GM21423 (cell line): Measurements from ENCODE around the gene TNP2.
"Not testable (repeated sequence)": the region's sequence is repeated elsewhere in the genome, so short reads cannot be mapped to it uniquely, and the experiment has no call there.

ENCODE experiments used
- ATAC-seq: cut with Tn5 transposase; IDR thresholded peaks from one replicate; pipeline ENCODE4 v1.9.1; 2021; ENCODE audit warnings: mild to moderate bottlenecking, moderate library complexity; ENCODE audit not compliant: unreplicated experiment

Gene TNP2

DNA sequence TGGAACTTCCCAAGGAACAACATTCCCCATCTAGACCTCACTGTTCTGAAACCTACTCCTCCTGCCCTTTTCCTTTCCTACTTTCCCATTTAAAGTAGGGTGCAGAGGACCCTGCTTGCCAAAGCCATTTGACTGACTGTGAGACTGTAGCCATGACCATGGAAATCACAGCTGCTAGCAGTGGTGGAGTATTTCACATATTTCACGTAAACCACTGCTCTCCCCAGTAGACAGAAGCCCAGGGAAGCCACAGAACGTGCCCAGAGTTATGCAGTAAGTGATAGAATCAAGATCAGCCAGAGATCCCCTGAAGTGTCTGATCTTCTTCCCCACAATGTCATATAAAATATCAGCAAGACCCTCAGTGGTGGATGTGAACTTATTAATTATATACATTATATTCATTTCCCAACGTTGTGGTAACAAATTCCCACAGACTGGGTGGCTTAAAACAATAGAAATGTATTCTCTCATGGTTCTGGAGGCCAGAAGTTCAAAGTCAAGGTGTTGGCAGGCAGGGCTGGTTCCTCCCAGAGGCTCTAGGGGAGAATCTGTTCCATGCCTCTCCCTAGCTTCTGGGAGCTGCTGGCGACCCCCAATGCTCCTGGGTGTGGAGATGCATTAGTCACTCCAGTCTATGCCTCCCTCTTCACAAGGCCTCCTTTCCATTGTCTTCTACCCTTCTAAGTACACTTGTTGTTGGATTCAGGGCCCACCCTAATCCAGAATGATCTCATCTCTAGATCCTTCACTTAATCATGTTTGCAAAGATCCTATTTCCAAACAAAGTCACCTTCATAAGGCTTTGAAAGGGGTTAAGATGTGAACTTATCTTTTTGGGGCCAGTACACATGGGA is 32.7 kb upstream of the TNP2 start:
- ATAC-seq = no peak

GRCh38 chr16:11300560-11300892 is 31.4 kb upstream of the TNP2 start:
- no peak for ATAC-seq

DNA sequence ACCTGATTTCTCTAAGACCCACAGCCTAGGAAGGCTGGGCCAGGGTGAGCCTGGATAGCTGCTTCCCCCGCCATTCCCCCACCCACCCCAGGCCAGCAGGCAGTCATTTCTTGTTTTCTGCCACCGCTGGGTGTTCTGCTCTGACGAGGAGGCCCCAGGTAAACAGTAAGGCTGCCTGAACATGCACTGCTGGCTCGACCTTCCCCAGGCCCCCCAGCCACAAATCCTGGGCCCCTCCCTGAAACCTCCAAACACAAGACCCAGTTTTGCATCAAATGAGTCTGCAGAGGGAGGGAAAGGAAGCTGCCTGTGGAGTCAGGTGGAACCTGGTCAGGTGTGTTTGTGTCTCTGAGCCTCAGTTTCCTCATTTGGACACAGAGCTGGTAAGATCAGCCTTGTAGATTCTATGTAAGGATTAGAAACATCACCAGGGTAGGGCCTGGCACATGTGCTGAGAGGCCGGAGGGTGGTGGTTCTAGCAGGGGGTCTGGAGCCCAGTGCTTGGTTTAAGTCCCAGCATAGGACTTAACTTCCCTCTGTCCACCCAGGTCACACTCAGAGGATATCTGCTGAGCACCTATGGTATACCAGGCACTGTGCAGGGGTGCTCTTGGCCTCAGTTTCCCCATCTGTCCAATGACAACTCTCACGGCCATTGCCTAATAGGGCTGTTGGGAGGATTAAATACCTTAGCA is 30.9 kb upstream of the TNP2 start:
- no peak for ATAC-seq

DNA sequence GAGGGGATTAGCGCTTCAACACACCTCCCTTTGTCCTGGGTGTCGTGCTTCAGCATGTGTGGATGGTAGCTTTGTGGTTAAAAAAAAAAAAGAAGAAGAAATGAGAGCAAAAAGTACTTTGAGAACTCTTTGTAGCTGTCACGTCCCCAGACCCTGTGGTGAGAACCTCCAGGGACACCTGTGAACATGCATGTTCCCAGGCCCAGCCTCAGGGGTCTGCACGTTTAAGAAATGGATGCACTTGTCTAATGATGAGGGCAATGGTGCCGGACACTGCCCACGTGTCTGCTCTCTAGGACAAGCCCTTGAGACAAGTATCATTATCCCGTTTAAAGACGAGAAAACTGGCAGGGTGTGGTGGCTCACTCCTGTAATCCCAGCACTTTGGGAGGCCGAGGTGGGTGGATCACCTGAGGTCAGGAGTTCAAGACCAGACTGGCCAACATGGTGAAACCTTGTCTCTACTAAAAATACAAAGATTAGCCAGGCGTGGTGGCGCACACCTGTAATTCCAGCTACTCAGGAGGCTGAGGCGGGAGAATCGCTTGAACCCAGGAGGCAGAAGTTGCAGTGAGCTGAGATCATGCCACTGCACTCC is 29.9 kb upstream of the TNP2 start:
- peak; percentile 34 for ATAC-seq

- ATAC-seq = no peak
These were observed 29.2 kb upstream of the TNP2 start for GRCh38 chr16:11298143-11298900.

DNA sequence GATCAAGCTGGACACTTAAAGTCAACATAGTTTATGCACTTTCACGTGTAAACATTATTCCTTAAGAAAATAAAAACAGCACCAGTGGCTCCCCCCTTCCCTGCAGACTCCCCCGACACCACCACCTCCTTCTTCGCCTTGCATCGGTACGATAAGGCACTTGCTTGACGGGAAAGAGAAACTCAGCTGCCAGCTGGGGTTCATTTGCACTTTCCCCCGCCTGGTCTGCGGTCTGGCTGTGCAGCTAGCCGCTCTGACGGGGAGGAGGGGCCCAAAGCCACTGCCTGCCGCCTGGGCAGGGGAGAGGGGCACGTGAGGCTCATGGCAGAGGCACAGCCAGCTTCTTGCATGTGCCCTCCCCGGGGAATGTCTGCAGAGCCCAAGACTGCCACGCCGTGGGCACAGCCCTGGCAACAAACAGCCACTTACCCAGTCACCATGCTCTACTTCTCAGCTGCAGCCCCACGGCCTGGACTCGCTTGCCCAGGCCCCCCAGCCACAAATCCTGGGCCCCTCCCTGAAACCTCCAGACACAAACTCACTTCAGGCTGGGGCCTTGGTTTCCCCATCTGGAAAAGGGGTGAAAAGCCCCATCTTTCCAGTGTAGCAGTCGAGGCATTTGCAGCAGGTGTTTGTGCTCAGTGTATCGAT is 28.5 kb upstream of the TNP2 start:
- ATAC-seq = peak; percentile 74

DNA sequence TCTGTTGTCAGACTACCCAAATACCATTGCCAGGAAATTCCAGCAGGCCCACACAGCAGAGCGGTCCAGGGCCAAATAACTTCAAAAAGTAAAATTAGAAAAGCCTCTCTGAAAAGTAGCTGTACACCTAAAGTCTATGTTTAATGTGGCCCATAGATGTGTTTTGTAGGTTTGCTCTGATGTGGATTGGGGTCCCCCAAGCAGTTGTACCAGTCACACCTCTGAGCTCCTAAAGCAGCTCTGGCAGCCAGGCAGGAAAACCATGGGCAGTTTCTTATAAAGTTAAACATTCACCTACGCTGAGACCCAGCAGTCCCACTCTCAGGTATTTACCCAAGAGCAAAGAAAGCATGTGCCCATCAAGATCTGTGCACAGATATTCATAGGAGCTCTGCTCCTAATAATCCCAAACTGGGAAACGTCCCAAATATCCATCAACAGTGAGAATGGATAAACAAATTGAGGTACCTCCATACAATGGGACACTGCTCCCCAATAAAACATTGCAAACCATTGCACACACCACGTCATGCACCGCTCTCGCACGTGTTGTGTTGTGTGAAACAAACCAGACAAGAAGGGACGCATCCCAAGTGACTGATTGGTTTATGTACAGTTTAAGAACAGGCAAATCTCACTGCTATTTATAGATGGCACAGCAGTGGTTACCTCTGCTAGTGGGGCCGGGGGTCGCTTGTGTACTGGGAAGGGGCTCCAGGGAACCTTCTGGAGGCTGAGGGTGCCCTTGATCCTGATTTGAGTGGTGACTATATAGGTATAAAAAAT is 27.8 kb upstream of the TNP2 start:
- peak; percentile 6 for ATAC-seq

GRCh38 chr16:11296351-11296705 is 27.2 kb upstream of the TNP2 start:
- no peak for ATAC-seq

DNA sequence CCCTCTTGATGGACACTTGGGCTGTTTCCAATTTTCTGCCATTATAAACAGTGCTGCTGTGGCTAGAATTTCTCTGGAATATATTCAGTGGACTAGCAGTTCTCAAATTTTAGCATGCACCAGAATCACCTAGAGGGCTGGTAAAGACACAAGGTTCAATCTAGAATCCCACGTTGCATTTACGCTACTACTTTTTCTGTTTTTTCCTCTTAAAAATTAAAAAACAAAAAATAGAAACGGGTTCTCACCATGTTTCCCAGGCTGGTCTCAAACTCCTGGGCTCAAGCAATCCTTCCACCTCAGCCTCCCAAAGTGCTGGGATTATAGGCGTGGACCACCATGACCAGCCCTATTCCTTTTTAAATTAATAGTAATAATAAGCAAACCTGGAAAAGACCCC is 26.5 kb upstream of the TNP2 start:
- no peak for ATAC-seq

DNA sequence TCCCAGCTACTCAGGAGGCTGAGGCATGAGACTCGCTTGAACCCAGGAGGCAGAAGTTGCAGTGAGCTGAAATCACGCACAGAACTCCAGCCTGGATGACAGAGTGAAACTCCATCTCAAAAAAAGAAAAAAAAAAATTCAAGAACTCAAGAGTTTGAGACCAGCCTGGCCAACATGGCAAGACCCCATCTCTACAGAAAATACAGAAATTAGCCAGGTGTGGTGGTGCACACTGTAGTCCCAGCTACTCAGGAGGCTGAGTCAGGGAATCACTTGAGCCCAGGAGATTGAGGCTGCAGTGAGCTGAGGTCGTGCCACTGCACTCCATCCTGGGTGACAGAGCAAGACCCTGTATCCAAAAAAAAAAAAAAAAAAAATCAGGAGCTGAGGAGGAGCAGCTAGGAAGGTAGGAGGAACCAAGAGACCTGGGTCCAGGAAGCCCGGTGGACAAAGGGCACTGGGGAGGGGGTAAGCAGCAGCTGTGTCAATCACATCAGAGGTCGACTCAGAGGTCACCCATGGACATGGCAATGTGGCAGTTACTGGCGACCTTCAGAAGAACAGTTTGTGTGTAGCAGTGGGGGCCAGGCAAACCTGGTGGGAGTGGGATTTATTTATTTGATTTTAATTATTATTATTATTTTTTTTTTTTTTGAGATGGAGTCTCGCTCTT is 23.1 kb upstream of the TNP2 start:
- ATAC-seq = no peak

DNA sequence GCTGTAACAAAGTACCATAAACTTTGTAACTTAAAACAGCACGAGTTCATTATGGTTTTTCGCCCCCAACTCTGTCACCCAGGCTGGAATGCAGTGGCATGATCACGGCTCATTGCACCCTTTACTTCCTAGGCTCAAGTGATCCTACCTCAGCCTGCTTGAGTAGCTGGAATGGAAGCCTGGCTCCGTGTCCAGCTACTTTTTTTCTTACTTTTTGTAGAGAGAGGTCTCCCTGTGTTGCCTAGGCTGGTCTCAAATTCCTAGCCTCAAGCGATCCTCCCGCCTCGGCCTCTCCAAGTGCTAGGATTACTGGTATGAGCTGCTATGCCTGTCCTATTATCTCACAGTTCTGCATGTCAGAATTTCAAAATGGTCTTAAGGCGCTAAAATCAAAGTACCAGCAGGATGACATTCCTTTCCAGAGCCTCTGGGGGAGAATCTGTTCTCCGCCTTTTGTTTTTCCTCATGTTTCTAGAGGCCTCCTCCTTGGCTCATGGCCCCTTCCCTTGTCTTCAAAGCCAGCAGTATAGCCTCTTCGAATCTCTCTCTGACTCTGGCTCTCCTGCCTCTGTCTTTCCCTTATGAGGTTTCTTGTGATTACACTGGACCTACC is 22.1 kb upstream of the TNP2 start:
- ATAC-seq = no peak

DNA sequence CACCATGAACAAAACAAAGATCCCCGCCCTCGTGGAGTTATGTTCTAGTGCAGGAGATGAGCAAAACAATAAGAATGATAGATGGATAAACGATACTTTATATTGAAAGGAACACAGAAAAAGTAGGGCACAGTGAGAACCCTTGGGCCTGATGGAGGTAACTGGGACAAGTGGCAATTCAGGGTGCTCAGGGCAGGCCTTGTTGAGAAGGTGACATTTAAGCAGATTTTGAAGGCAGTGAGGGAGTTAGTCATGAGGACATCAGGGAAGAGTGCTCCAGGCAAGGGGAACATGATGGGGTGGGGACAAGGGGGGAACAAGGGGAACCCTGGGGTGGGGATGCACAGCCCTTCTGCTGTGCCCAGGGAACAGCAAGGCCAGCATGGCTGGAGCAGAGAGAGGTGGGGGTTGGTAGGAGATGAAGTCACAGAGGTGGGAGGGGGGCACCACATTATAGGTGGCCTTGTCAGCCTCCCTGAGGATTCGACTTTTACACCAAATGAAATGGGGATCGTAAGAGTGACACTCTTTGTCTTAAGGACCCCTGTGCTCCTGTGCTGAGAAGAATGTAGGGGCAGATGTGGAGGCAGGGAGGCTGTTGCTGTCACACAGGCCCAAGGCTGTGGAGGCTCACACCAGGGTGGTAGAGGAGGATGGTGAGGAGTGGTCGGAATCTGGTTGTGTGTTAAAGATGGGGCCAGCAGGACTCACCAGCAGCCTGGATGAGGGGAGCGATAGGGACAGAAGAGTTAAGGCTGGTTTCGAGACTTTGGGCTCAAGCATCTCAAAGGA is 21.2 kb upstream of the TNP2 start:
- ATAC-seq = no peak

- ATAC-seq = not testable (repeated sequence)
These were observed 20.6 kb upstream of the TNP2 start for GRCh38 chr16:11289696-11290095.

GRCh38 chr16:11289202-11289601 is 20.1 kb upstream of the TNP2 start:
- no peak for ATAC-seq

- no peak for ATAC-seq
These were observed 16.7 kb upstream of the TNP2 start for GRCh38 chr16:11285842-11286241.

GRCh38 chr16:11283820-11284248 is 14.7 kb upstream of the TNP2 start:
- no peak for ATAC-seq

DNA sequence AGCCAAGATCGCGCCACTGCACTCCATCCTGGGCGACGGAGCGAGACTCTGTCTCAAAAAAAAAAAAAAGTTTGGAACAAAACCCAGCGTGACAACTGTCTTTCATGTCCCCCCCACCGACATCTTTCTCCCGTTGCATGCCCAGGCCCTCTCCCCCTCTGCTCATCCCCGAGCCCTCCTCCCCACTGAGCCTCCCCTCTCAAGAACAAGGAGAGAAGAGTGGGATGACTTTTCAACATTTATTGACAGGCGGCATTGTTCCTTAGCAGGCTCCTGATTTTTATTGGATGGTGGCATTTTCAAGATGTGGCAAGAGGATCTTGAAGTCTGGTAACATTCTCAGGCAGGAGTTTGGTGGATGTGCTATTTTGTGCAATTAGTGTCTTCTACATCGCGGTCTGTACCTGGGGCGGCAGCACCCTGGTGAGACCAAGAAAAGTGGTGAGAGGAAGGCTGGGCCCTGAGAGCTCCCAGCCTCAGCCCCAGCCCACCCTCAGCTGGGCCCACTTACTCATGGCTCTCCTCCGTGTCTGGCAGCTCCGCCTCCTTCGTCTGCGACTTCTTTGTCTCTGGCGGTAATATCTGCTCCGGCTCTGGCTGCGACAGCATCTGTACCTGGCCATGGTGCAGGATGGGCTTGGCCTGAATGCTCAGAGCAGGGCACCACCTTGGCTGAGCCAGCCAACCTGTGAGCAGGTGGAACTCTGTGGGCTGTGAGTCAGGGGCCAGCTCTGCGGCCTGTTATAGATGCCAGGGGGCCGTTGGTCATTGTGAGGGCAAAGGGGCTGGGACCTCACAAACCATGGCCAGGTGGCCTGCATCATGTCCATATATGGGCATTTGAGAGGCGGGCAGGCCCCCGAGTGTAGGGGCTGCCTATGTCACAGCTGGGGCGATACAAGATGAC is 11.7 kb upstream of the TNP2 start, which contains the start of gene PRM1:
Gene PRM1 (minus strand): TSS at position 715 of the 907 bp plus-strand sequence. CDS start 92 bp downstream, at position 623.
- ATAC-seq = no peak
